Adipocyte (in vitro differentiated cells): Measurements from ENCODE around the gene TPCN2.

Experiments used
- DNase-seq: peaks from one replicate; pipeline ENCODE4 v3.0.0-alpha.2; 2015; ENCODE audit warnings: low read depth
- H3K27me3 ChIP-seq: replicated peaks from 2 replicates; pipeline ENCODE4 v1.7.0; 2013; ENCODE audit warnings: mild to moderate bottlenecking, low read length, moderate library complexity; ENCODE audit not compliant: control insufficient read depth, insufficient read depth
- H3K36me3 ChIP-seq: 2 replicates; pipeline ENCODE4 v1.7.0; 2013; ENCODE audit warnings: low read length, mild to moderate bottlenecking, moderate library complexity; ENCODE audit not compliant: control insufficient read depth, insufficient read depth, severe bottlenecking
- H3K4me1 ChIP-seq: 2 replicates; pipeline ENCODE4 v1.7.0; 2013; ENCODE audit warnings: mild to moderate bottlenecking, low read length, moderate library complexity; ENCODE audit not compliant: control insufficient read depth, insufficient read depth
- H3K4me3 ChIP-seq: 2 replicates; pipeline ENCODE4 v1.7.0; 2013; ENCODE audit warnings: mild to moderate bottlenecking, low read length, moderate library complexity
- H3K9ac ChIP-seq: 2 replicates; pipeline ENCODE4 v1.7.0; 2013; ENCODE audit warnings: mild to moderate bottlenecking, low read length, moderate library complexity
- H3K9me3 ChIP-seq: 2 replicates; pipeline ENCODE4 v1.7.0; 2013; ENCODE audit warnings: mild to moderate bottlenecking, low read length, moderate library complexity; ENCODE audit not compliant: control insufficient read depth

TPCN2 gene

DNA sequence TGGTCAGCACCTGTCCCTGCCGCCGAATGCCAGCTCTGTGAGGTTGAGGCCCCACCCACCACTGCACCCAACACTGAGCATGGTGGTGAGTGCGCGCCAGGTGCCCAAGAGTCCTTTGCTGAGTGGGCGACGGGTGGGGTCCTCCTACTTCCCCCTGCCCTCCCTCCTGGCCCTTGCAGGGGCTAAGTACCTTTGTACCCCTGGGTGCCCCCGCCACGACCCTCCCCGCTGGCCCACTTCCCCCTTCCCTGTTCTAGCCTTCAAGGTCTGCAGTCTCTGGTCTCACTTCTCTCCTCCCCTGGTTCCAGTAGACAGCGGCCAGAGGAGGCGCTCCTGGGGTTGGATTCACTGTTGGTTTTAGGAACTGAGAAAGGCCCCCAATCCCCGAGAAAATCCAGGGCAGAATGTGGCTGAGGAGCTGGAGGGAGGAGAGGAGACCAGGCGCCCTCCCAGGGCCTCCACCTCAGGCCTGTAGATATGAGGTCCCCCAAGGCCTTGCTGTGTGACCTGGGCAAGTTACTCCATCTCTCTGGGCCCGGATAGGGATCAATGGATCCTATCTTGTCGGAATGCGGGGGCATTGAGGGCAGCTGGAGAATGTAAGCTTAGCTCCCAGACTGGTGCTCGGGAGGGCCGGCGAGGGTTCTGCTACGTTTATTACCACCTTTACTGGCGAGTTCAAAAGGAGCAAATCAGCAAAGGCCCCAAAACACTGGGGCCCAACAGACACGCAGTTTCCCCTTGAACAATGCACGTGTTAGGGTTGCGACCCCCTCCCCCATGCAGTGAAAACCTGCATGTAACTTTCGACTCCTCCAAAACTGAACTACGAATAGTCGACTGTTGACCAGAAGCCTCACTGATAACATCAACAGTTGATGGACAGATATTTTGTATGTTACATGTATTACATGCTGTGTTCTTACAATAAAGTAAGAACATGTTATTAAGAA is 75.1 kb downstream of the TPCN2 start:
- H3K4me1 ChIP-seq, result peaks cover 13% of the 10 kb centered on the region
- H3K4me3 ChIP-seq, result no peak overlapping the region
- no peak for DNase-seq
- H3K36me3 ChIP-seq, result no peaks in the 10 kb centered on the region
- no peaks in the 10 kb centered on the region for H3K27me3 ChIP-seq
- no peak overlapping the region for H3K9ac ChIP-seq
- peaks cover 16% of the 10 kb centered on the region for H3K9me3 ChIP-seq

DNA sequence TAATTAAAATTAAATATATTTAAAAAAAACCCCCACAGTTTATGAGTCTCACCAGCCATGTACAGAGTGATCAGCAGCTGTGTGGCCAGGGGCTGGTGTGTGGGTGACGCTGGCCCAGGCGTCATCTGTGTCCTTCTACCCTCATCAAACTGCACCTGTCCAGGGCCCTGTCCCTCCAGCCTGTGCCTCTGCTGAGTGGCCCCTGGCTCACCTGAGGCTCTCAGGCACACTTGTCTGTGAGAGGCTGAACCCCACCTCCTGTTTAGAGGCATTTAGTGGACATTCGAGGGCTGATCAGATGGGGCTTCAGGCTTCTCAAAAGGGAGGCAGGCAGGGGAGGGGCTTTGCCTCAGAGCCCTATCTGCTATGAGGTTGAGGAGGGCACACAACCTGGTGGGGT is 77.1 kb downstream of the TPCN2 start:
- DNase-seq, result no peak
- no peaks in the 10 kb centered on the region for H3K36me3 ChIP-seq
- no peak overlapping the region for H3K4me3 ChIP-seq
- H3K9me3 ChIP-seq, result peaks cover 10% of the 10 kb centered on the region
- H3K27me3 ChIP-seq, result no peaks in the 10 kb centered on the region
- no peak overlapping the region for H3K9ac ChIP-seq
- H3K4me1 ChIP-seq, result peaks cover 13% of the 10 kb centered on the region

DNA sequence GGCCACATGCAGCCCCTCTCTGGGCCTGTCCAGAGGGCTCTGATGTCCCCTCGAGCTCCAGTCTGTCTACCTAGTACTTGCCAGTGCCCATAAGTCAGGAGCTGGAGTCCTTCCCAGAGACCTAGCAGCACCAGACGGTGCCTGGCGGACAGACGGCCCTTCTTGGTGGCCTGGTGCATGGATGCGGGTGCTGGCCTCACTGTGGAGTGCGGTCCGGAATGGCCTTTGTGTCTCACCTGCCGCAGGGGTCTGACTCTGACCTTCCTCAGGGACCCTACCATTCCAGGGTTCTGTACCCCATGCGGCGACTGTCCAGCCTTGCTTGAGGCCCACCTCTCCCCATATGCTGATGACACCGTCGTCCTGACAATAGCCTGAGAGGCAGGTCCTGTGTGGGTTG is 77.6 kb downstream of the TPCN2 start:
- DNase-seq, result no peak
- Histone ChIP-seq H3K4me3 (no peak overlapping the region), H3K9me3 (peaks cover 10% of the 10 kb centered on the region), H3K27me3 (no peaks in the 10 kb centered on the region), H3K9ac (no peak overlapping the region), H3K4me1 (peaks cover 13% of the 10 kb centered on the region), H3K36me3 (no peaks in the 10 kb centered on the region)

DNA sequence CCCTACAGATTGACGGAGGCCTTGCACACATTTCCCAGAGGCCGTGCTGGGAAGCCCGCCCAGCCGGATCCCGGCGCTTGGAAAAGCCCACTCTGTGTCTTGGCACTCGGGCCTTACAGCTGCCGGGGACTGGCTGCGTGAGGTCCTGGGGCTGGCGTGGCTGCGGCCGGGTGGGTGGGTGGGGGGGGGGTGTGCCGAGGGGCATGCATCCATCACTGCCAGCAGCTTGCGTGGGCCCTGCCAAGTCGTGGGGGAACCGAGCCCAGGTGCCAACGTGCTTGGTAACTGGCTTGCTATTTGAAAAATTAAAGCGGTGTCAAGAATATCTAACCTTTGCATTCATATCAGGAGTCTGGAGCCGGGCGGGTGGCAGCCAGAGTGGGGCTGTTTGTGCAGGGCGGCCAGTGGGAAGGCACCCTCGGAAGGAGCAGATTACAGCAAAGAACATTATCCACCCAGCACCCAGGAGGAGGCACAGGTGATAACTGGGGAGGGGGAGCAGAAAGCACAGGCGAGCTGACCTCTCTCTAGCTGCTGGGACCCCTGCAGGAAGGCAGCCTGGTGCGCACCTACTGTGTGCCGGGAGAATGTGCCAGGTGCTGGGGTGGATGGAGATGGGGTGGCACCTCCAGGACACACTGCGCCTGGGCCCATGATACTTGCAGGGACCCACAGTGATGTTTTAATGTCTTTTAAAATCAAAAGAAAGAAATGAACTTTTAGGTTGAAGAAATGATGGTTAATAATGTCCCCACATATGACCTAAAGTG is 78.5 kb downstream of the TPCN2 start:
- Histone ChIP-seq H3K27me3 (peaks cover 7% of the 10 kb centered on the region), H3K9ac (no peak overlapping the region), H3K4me1 (peaks cover 18% of the 10 kb centered on the region), H3K4me3 (no peak overlapping the region), H3K36me3 (no peaks in the 10 kb centered on the region), H3K9me3 (peaks cover 10% of the 10 kb centered on the region)
- DNase-seq, result no peak

DNA sequence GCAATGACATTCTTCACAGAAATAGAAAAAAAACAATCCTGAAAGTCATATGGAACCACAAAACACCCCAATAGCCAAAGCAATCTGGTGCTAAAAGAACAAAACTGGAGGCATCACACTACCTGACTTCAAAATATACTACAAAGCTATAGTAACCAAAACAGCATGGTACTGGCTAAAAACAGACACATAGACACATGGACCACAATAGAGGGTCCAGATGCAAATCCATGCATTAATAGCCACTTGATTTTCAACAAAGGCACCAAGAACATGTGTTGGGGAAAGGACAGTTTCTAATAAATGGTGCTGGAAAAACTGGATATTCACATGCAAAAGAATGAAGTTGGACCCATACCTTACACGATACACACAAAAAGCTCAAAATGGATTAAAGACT is 79.2 kb downstream of the TPCN2 start:
- H3K4me3 ChIP-seq, result no peak overlapping the region
- no peak overlapping the region for H3K9ac ChIP-seq
- no peaks in the 10 kb centered on the region for H3K36me3 ChIP-seq
- peaks cover 11% of the 10 kb centered on the region for H3K9me3 ChIP-seq
- DNase-seq, result no peak
- peaks cover 7% of the 10 kb centered on the region for H3K27me3 ChIP-seq
- peaks cover 12% of the 10 kb centered on the region for H3K4me1 ChIP-seq

DNA sequence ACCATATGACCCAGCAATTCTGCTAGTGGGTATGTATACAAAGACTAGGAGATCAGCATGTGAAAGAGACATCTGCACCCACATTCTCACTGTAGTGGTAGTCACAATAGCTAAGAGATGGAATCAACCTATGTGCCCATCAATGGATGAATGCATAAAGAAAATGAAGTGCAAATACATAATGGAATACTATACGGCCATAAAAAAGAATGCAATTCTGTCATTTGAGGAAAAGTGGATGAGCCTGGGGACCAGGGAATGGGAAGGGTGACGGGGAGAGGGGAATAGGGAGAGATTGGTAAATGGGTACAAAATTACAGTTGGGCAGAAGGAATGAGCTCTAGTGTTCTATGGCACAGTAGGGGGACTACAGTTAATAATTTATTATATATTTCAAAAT is 80.3 kb downstream of the TPCN2 start:
- H3K4me3 ChIP-seq, result no peak overlapping the region
- H3K9me3 ChIP-seq, result peaks cover 19% of the 10 kb centered on the region
- peaks cover 4% of the 10 kb centered on the region for H3K4me1 ChIP-seq
- H3K27me3 ChIP-seq, result peaks cover 7% of the 10 kb centered on the region
- H3K36me3 ChIP-seq, result no peaks in the 10 kb centered on the region
- no peak for DNase-seq
- no peak overlapping the region for H3K9ac ChIP-seq

DNA sequence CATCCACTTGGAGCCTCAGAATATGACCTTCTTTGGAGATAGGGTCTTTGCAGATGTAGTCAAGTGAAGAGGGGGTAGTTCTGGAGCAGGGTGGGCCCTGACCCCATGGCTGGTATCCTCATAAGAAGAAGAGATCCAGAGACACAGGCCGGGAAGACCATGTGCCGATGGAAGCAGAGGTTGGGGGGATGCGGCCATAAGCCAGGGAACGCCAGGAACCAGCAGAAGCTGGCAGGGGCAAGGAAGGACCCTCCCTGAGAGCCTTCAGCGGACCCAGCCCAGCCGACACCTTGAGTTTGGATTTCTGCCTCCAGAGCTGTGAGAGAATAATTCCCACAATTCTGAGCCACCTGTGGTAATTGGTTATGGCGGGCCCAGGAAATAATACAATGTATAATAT is 80.9 kb downstream of the TPCN2 start:
- H3K4me1 ChIP-seq, result peaks cover 4% of the 10 kb centered on the region
- no peak overlapping the region for H3K4me3 ChIP-seq
- H3K9me3 ChIP-seq, result peaks cover 19% of the 10 kb centered on the region
- no peak overlapping the region for H3K9ac ChIP-seq
- H3K36me3 ChIP-seq, result no peaks in the 10 kb centered on the region
- peaks cover 7% of the 10 kb centered on the region for H3K27me3 ChIP-seq
- no peak for DNase-seq

DNA sequence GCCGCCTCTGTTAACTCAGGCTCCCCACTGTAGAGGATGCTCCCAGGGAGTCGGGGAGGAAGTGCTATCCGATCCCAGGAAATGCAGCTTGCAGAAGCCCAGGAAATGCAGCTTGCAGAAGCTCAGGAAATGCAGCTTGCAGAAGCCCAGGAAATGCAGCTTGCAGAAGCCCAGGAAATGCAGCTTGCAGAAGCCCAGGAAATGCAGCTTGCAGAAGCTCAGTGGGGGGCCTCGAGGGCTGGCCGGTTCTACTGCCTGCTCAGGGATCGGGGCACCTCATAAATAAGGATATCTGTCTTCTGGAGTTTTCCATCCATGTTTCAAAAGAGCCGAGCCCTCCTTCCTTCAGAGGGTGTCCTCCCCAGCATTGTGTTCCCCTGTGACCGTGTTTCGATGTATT is 81.9 kb downstream of the TPCN2 start:
- H3K9me3 ChIP-seq, result peaks cover 19% of the 10 kb centered on the region

DNA sequence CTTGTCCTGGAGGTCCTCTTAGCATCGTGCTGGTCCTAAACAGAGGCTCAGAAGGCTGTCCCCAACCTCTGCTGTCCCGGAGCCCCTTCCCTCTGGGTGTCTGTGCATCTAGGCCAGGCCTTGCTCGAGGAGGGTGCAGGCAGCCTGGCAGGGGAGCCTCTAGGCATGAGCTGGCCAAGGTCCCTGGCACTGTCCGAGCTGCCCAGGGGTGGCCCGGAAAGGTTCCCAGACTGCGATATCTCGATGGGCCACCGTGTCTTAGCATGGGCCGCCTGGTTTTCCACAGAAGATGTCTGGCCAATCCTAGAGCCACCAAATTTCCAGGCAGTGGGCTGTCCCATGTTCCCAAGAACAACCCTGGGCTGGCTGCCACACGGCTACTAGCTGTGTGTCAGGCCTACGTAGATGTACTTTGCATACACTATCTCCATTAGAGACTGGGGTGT is 82.4 kb downstream of the TPCN2 start:
- peaks cover 19% of the 10 kb centered on the region for H3K9me3 ChIP-seq
- H3K4me1 ChIP-seq, result peaks cover 4% of the 10 kb centered on the region
- no peak for DNase-seq
- H3K9ac ChIP-seq, result no peak overlapping the region
- no peaks in the 10 kb centered on the region for H3K36me3 ChIP-seq
- no peak overlapping the region for H3K4me3 ChIP-seq
- H3K27me3 ChIP-seq, result peaks cover 7% of the 10 kb centered on the region

More for the DNA sequence above, 81.9 kb downstream of the TPCN2 start:
- H3K27me3 ChIP-seq, result peaks cover 7% of the 10 kb centered on the region
- H3K36me3 ChIP-seq, result no peaks in the 10 kb centered on the region
- DNase-seq, result no peak
- H3K4me3 ChIP-seq, result no peak overlapping the region
- peaks cover 4% of the 10 kb centered on the region for H3K4me1 ChIP-seq
- H3K9ac ChIP-seq, result no peak overlapping the region

DNA sequence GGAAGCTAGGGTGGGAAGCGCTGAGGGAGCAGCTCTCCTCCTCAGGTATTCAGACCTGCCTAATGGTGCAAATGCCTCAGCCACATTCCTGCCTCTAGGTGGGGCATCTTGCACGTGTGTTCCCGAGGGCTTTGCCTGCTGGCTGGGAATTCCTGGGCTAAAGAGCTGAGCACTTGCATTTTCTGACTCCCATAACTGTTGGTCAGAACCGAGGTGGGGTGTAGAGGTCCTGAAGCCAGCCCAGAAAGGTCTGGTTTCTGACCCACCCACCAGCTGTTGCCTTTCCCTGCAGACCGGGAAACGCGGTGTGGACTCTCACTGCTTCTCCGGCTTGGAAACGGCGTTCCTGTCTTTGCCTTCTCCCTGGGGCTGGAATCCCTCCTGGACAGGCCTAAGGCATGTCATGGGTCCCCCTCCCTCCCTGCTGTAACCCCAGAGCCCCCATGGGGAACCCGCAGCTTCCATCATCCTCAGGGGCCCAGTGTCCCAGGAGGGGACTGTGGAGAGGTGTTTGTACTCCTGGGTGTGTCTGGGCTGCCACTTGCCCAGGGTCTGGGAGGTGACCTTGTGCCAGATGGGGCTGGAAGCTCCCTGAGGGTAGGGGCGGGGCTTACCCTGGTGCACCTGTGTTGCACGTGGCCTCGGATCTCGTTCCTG is 83.0 kb downstream of the TPCN2 start:
- Histone ChIP-seq H3K27me3 (peaks cover 7% of the 10 kb centered on the region), H3K4me1 (peaks cover 4% of the 10 kb centered on the region), H3K9ac (no peak overlapping the region), H3K4me3 (no peak overlapping the region), H3K9me3 (peaks cover 19% of the 10 kb centered on the region), H3K36me3 (no peaks in the 10 kb centered on the region)
- peak; percentile 86 for DNase-seq

DNA sequence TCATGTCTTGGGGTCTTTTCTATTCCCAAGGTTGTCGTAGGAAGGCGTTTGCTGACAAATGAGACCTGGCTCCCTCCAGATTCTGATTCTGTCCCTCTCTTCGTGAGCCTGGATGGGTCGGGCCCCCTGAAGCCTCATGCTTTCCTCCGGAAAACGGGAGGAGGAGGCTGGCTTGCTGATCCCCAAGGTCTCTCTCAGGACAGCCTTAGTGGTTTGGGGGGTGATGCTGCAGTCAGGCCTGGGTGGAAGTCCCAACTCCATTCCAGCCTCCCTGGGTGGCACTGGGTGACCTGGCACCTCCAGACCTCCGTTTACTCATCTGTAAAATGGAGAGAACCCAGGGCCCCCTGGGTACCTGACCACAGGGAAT is 83.6 kb downstream of the TPCN2 start:
- Histone ChIP-seq H3K36me3 (no peaks in the 10 kb centered on the region), H3K9ac (no peak overlapping the region), H3K4me1 (peaks cover 4% of the 10 kb centered on the region), H3K9me3 (peaks cover 19% of the 10 kb centered on the region), H3K27me3 (peaks cover 7% of the 10 kb centered on the region), H3K4me3 (no peak overlapping the region)
- DNase-seq, result no peak
